HG03442 (cell line): ENCODE results near the gene KIF1B.
"Not testable (repeated sequence)": the region's sequence is repeated elsewhere in the genome, so short reads cannot be mapped to it uniquely, and the experiment has no call there.

Experiments used
- ATAC-seq: cut with Tn5 transposase; IDR thresholded peaks from one replicate; pipeline ENCODE4 v1.9.1; 2021; ENCODE audit warnings: mild to moderate bottlenecking, moderate library complexity; ENCODE audit not compliant: unreplicated experiment

Gene KIF1B

GRCh38 chr1:10380594-10381275 lies 170.4 kb downstream of the KIF1B start:
- no peak for ATAC-seq

- ATAC-seq, result no peak
Observed at GRCh38 chr1:10383630-10384029, 173.3 kb downstream of the KIF1B start.

- ATAC-seq, result no peak
Observed at GRCh38 chr1:10384219-10384618, 173.8 kb downstream of the KIF1B start.

GRCh38 chr1:10386761-10387676 lies 176.6 kb downstream of the KIF1B start:
- ATAC-seq, result no peak

- no peak for ATAC-seq
Observed at GRCh38 chr1:10387677-10388386, 177.5 kb downstream of the KIF1B start.

GRCh38 chr1:10388387-10388715 lies 178.0 kb downstream of the KIF1B start:
- ATAC-seq, result no peak

- ATAC-seq, result no peak
Observed at GRCh38 chr1:10389271-10389973, 179.1 kb downstream of the KIF1B start.

GRCh38 chr1:10396870-10397269 lies 186.5 kb downstream of the KIF1B start:
- ATAC-seq, result no peak

- no peak for ATAC-seq
Observed at GRCh38 chr1:10398278-10398733, 187.9 kb downstream of the KIF1B start.

- peak; percentile 94 for ATAC-seq
Observed at GRCh38 chr1:10398734-10399443, 188.5 kb downstream of the KIF1B start, which contains the start of gene PGD. PGD (plus strand) TSS chr1:10399064; CDS start chr1:10399118, 54 bp downstream.

GRCh38 chr1:10399444-10399941 lies 189.1 kb downstream of the KIF1B start:
- ATAC-seq, result no peak

GRCh38 chr1:10400013-10400412 lies 189.6 kb downstream of the KIF1B start:
- no peak for ATAC-seq

GRCh38 chr1:10401281-10401680 lies 190.9 kb downstream of the KIF1B start:
- no peak for ATAC-seq

GRCh38 chr1:10402729-10403274 lies 192.4 kb downstream of the KIF1B start:
- ATAC-seq, result no peak

GRCh38 chr1:10407201-10407600 lies 196.8 kb downstream of the KIF1B start:
- ATAC-seq, result no peak

- no peak for ATAC-seq
Observed at GRCh38 chr1:10415211-10415930, 205.0 kb downstream of the KIF1B start.

GRCh38 chr1:10415967-10416366 lies 205.6 kb downstream of the KIF1B start:
- ATAC-seq, result not testable (repeated sequence)

- ATAC-seq, result not testable (repeated sequence)
Observed at GRCh38 chr1:10418741-10419140, 208.4 kb downstream of the KIF1B start.

GRCh38 chr1:10419351-10419750 lies 209.0 kb downstream of the KIF1B start:
- ATAC-seq, result no peak
